IMR-90 (cell line): ENCODE data around the gene SGTB. TPM values are rescaled to one million over a fixed set of nuclear protein-coding genes. Genes with fewer than 3 reads are reported as not detected.
A peak's percentile ranks its signal among the peaks of the same experiment; 100 is the strongest.

Source experiments
- ATAC-seq: fragments of 200-7000 bp; cut with Tn5 transposase; 2 replicates; pipeline ENCODE4 v1.9.1; 2020; ENCODE audit warnings: low read depth, mild to moderate bottlenecking, moderate library complexity
- BruUV-seq: library from RNA; stranded (reverse); fragments of 400-500 nt; replicated peaks from 2 replicates; lab custom pipeline; 2021; lab: Mats Ljungman, UMichigan
- CTCF ChIA-PET: fragments of 300-600 bp; formaldehyde crosslinking; extraction: SDS; loops from one replicate; lab custom pipeline; 2021; ENCODE audit warnings: antibody characterized with exemption; lab: Yijun Ruan, JAX
- POLR2A ChIA-PET: fragments of 300-600 bp; sonication (Branson Sonifier 250); formaldehyde crosslinking; loops from one replicate; lab custom pipeline; 2022; ENCODE audit warnings: antibody characterized with exemption; ENCODE audit not compliant: unreplicated experiment; lab: Charles Lee
- DNase-seq: peaks from one replicate; pipeline ENCODE4 v3.0.0; 2013
- H2AFZ ChIP-seq: replicated peaks from 2 replicates; pipeline ENCODE3; 2013; ENCODE audit warnings: low read length, mild to moderate bottlenecking; ENCODE audit not compliant: poor library complexity
- H2AK5ac ChIP-seq: 2 replicates; pipeline ENCODE4 v1.6.1; 2013; ENCODE audit warnings: low read depth, low read length, inconsistent platforms
- H2AK9ac ChIP-seq: replicated peaks from 2 replicates; pipeline ENCODE3; 2013; ENCODE audit warnings: mild to moderate bottlenecking, low read depth, low read length, moderate library complexity; ENCODE audit not compliant: poor library complexity
- H2BK120ac ChIP-seq: 2 replicates; pipeline ENCODE4 v1.6.1; 2013; ENCODE audit warnings: low read depth, low read length, inconsistent platforms
- H2BK15ac ChIP-seq: 3 replicates; pipeline ENCODE4 v1.6.1; 2013; ENCODE audit warnings: low read depth, low read length, inconsistent platforms
- H2BK20ac ChIP-seq: 2 replicates; pipeline ENCODE4 v1.6.1; 2013; ENCODE audit warnings: low read depth, mild to moderate bottlenecking, inconsistent platforms, low read length, moderate library complexity
- H2BK5ac ChIP-seq: 2 replicates; pipeline ENCODE4 v1.6.1; 2013; ENCODE audit warnings: mild to moderate bottlenecking, low read depth, low read length, inconsistent platforms; ENCODE audit not compliant: poor library complexity, severe bottlenecking
- H3K14ac ChIP-seq: replicated peaks from 2 replicates; pipeline ENCODE4 v1.6.1; 2013; ENCODE audit warnings: low read depth, low read length, inconsistent platforms
- H3K18ac ChIP-seq: 2 replicates; pipeline ENCODE4 v1.6.1; 2013; ENCODE audit warnings: low read depth, low read length, control low read depth
- H3K23ac ChIP-seq: 2 replicates; pipeline ENCODE4 v1.6.1; 2013; ENCODE audit warnings: low read depth, low read length, inconsistent platforms
- H3K27ac ChIP-seq: 2 replicates; pipeline ENCODE4 v1.5.1; 2013; ENCODE audit warnings: mild to moderate bottlenecking, control low read depth, low read length; ENCODE audit not compliant: insufficient read depth
- H3K27me3 ChIP-seq: 2 replicates; pipeline ENCODE4 v1.6.1; 2013; ENCODE audit warnings: low read length; ENCODE audit not compliant: control insufficient read depth, insufficient read depth
- H3K36me3 ChIP-seq: 2 replicates; pipeline ENCODE4 v1.6.1; 2013; ENCODE audit warnings: low read length, mixed read lengths; ENCODE audit not compliant: control insufficient read depth, insufficient read depth
- H3K4ac ChIP-seq: 2 replicates; pipeline ENCODE4 v1.6.1; 2013; ENCODE audit warnings: low read depth, low read length, inconsistent platforms
- H3K4me1 ChIP-seq: 2 replicates; pipeline ENCODE4 v1.6.1; 2013; ENCODE audit warnings: low read length, mixed read lengths; ENCODE audit not compliant: control insufficient read depth, insufficient read depth
- H3K4me2 ChIP-seq: 2 replicates; pipeline ENCODE4 v1.6.1; 2013; ENCODE audit warnings: low read depth, mild to moderate bottlenecking, control low read depth, low read length, moderate library complexity
- H3K4me3 ChIP-seq: 2 replicates; pipeline ENCODE4 v1.5.1; 2013; ENCODE audit warnings: low read depth, mild to moderate bottlenecking, control low read depth, low read length, moderate library complexity; ENCODE audit not compliant: insufficient read depth
- H3K56ac ChIP-seq: 2 replicates; pipeline ENCODE4 v1.6.1; 2013; ENCODE audit warnings: low read length, inconsistent platforms; ENCODE audit not compliant: insufficient read depth; ENCODE audit errors: extremely low read depth
- H3K79me1 ChIP-seq, 2 experiments: 2 replicates each; pipeline ENCODE4 v1.6.1; 2013; ENCODE audit warnings: low read length in 2 of 2, inconsistent platforms in 1 of 2, low read depth in 1 of 2
- H3K9ac ChIP-seq: 2 replicates; pipeline ENCODE4 v1.6.1; 2013; ENCODE audit warnings: low read depth, low read length, control low read depth
- H3K9me1 ChIP-seq: 2 replicates; pipeline ENCODE4 v1.6.1; 2013; ENCODE audit warnings: low read length, inconsistent platforms; ENCODE audit not compliant: insufficient read depth
- H3K9me3 ChIP-seq: 2 replicates; pipeline ENCODE4 v1.6.1; 2013; ENCODE audit warnings: low read length; ENCODE audit not compliant: control insufficient read depth, insufficient read depth
- H4K20me1 ChIP-seq: 2 replicates; pipeline ENCODE4 v1.6.1; 2013; ENCODE audit warnings: low read length, inconsistent platforms; ENCODE audit not compliant: insufficient read depth
- H4K5ac ChIP-seq: 2 replicates; pipeline ENCODE4 v1.6.1; 2013; ENCODE audit warnings: mild to moderate bottlenecking, low read depth, low read length, control low read depth
- H4K8ac ChIP-seq, 2 experiments: 2 replicates each; pipeline ENCODE4 v1.6.1; 2013; ENCODE audit warnings: low read depth in 2 of 2, low read length in 2 of 2, control low read depth in 1 of 2, inconsistent platforms in 1 of 2
- H4K91ac ChIP-seq: 2 replicates; pipeline ENCODE4 v1.6.1; 2013; ENCODE audit warnings: low read depth, low read length, inconsistent platforms; ENCODE audit not compliant: insufficient read depth
- FOS ChIP-seq: fragments of 150-350 bp; IDR thresholded peaks from 2 replicates; pipeline ENCODE4 v1.6.1; 2016; ENCODE audit warnings: low read depth, low read length
- MAZ ChIP-seq: IDR thresholded peaks from 2 replicates; pipeline ENCODE4 v1.6.1; 2012; ENCODE audit warnings: low read depth, mild to moderate bottlenecking, low read length, improper control_type of control experiment, moderate library complexity, borderline replicate concordance
- MXI1 ChIP-seq: IDR thresholded peaks from 2 replicates; pipeline ENCODE4 v1.6.1; 2012; ENCODE audit warnings: low read depth, mild to moderate bottlenecking, low read length, moderate library complexity, borderline replicate concordance
- POLR2A ChIP-seq: IDR thresholded peaks from 2 replicates; pipeline ENCODE4 v1.6.1; 2012; ENCODE audit warnings: mild to moderate bottlenecking, low read depth, low read length
- WGBS, 2 experiments: methylation state at CpG; one replicate each; pipeline versions ENCODE4 v1.1.5 to v1.1.7; 2013; ENCODE audit warnings: missing lambda C conversion rate in 2 of 2; ENCODE audit not compliant: insufficient read length in 1 of 2; ENCODE audit errors: extremely low coverage in 2 of 2; 5-methylcytosine and 5-hydroxymethylcytosine counted together
- dilution Hi-C: fragments of 300-500 bp; cut with HindIII; formaldehyde crosslinking; loops from one replicate; pipeline ENCODE4 v1.14.3; 2018; ENCODE audit warnings: low sequenced_read_pairs; ENCODE audit not compliant: unreplicated experiment
- in situ Hi-C: fragments of 300-500 bp; cut with MboI; formaldehyde crosslinking; loops from 3 replicates; pipeline ENCODE4 v1.14.3; 2019; ENCODE audit warnings: low sequenced_read_pairs, inconsistent platforms, mixed read lengths
- intact Hi-C: fragments of 100-400 bp; cut with micrococcal nuclease; formaldehyde crosslinking; loops from 2 replicates; pipeline ENCODE4 v1.10.0; 2022
- polyA plus RNA-seq, 3 experiments: library from polyadenylated mRNA; depleted of rRNA; stranded (reverse); fragments of >200 nt; gene quantifications; 2 replicates each; pipeline ENCODE4 v1.2.3, GENCODE V29; 2012; ENCODE audit warnings: low replicate concordance in 1 of 3
- total RNA-seq: library from RNA; depleted of rRNA; stranded (reverse); fragments of >200 nt; gene quantifications from 2 replicates; pipeline ENCODE4 v1.2.3, GENCODE V29; 2012
- TF ChIP-seq, protein P1 (sequence below): fragments of 150-350 bp; IDR thresholded peaks from 2 replicates; pipeline ENCODE4 v1.6.1; 2017; ENCODE audit warnings: mild to moderate bottlenecking, antibody characterized with exemption, low read length, low read depth
- TF ChIP-seq, protein P2 (sequence below): conservative IDR thresholded peaks from 2 replicates; pipeline ENCODE4 v1.5.1; 2012; ENCODE audit warnings: mild to moderate bottlenecking, low read depth, low read length, improper control_type of control experiment

The SGTB gene
- total and polyA plus RNA-seq, 2 of the 4 experiments (the other 2 are of a cell fraction): 7.5 to 15.1 TPM

DNA sequence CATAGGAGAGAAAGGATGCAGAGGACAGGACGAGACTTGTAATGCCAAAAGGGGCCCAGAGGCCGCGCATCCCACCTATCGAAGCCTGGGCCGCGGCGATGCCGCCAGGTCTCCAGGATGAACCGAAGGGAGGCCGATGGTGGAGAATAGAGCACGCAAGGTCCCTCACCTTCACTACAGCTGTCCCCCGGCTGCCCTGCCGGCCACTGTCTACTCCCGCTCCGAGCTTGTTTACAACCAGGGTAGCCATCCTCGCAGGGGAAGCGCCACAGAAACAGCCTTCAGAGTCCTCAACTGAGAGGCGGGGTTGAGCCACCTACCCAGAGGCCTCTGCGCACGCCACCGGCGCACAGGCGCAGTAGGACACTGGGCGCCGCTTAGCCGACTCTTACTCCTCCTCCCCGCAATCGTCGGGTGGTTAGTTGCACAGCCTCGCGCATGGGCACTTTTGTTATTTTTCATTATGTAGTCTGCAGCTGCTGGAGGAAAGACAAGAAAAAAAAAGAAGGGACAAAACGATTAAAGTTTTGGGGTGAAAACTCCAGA, 97.8 kb downstream of the SGTB start, which contains the start of gene TRIM23:
TSS of gene TRIM23 (minus strand) at position 309 of the 546 bp plus-strand sequence. CDS start at position 250, 59 bp downstream.
- H2AK9ac ChIP-seq: peak within 1 kb of the TSS; percentile 93
- peaks cover 7 to 44% of the 10 kb centered on the region in 2 experiments for H3K79me1 ChIP-seq
- H2AFZ ChIP-seq: peak within 1 kb of the TSS; percentile 100
- H3K36me3 ChIP-seq: no peaks in the 10 kb centered on the region
- H2BK120ac ChIP-seq: peak within 1 kb of the TSS; percentile 61
- TF ChIP-seq, protein P1, sequence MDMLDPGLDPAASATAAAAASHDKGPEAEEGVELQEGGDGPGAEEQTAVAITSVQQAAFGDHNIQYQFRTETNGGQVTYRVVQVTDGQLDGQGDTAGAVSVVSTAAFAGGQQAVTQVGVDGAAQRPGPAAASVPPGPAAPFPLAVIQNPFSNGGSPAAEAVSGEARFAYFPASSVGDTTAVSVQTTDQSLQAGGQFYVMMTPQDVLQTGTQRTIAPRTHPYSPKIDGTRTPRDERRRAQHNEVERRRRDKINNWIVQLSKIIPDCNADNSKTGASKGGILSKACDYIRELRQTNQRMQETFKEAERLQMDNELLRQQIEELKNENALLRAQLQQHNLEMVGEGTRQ: no peak
- TF ChIP-seq FOS: no peak
- TF ChIP-seq, protein P2, sequence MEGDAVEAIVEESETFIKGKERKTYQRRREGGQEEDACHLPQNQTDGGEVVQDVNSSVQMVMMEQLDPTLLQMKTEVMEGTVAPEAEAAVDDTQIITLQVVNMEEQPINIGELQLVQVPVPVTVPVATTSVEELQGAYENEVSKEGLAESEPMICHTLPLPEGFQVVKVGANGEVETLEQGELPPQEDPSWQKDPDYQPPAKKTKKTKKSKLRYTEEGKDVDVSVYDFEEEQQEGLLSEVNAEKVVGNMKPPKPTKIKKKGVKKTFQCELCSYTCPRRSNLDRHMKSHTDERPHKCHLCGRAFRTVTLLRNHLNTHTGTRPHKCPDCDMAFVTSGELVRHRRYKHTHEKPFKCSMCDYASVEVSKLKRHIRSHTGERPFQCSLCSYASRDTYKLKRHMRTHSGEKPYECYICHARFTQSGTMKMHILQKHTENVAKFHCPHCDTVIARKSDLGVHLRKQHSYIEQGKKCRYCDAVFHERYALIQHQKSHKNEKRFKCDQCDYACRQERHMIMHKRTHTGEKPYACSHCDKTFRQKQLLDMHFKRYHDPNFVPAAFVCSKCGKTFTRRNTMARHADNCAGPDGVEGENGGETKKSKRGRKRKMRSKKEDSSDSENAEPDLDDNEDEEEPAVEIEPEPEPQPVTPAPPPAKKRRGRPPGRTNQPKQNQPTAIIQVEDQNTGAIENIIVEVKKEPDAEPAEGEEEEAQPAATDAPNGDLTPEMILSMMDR: no peak
- TF ChIP-seq MXI1: peak; percentile 39; the same call in 1 of the 2 replicates
- TF ChIP-seq POLR2A: peak; percentile 2; the same call in 1 of the 2 replicates
- TF ChIP-seq MAZ: peak; percentile 50; the same call in 1 of the 2 replicates
- peaks cover 3% of the 10 kb centered on the region; the same call in 1 of the 2 replicates for H3K9me1 ChIP-seq
- peak within 1 kb of the TSS; percentile 79 for H3K18ac ChIP-seq
- H2AK5ac ChIP-seq: peak within 1 kb of the TSS; percentile 65
- peak within 1 kb of the TSS; percentile 88 to 99 for H4K8ac ChIP-seq
- H3K14ac ChIP-seq: peak within 1 kb of the TSS; percentile 96
- 0% methylated on average over 3 of the region's 32 CpGs; no CpG with 5 or more reads in 1 of the 2 experiments for WGBS, 2 experiments
- no peaks in the 10 kb centered on the region for H3K27me3 ChIP-seq
- ChIA-PET POLR2A (interaction anchor here (0.5 kb wide), 2 partner anchors 56 to 61 kb away, joined by 3 read pairs; no protein-coding TSS in a partner anchor), CTCF (no interaction called here)
- in situ Hi-C loops: no loop called here
- H3K4me3 ChIP-seq: peak within 1 kb of the TSS; percentile 77
- H3K23ac ChIP-seq: peak within 1 kb of the TSS; percentile 94
- H3K9me3 ChIP-seq: no peaks in the 10 kb centered on the region
- H2BK15ac ChIP-seq: peak within 1 kb of the TSS; percentile 53
- no TSS peak for BruUV-seq
- peak within 1 kb of the TSS; percentile 87 for H3K4ac ChIP-seq
- ATAC-seq (peak; percentile 99), DNase-seq (peak; percentile 91)
- H4K20me1 ChIP-seq: 0 out of 2 replicates have a peak, but pooled peaks cover 7% of the 10 kb centered on the region
- dilution Hi-C loops: no loop called here
- H2BK5ac ChIP-seq: peak within 1 kb of the TSS; percentile 97
- peak within 1 kb of the TSS; percentile 95 for H3K9ac ChIP-seq
- peak within 1 kb of the TSS; percentile 93 for H4K5ac ChIP-seq
- intact Hi-C loops: loop anchor here (2.0 to 10.0 kb wide), 3 partner anchors 97 to 521 kb away; partner anchors contain the start of genes ERBIN and SREK1
- H3K56ac ChIP-seq: peak within 1 kb of the TSS; percentile 96
- H4K91ac ChIP-seq: peak within 1 kb of the TSS; percentile 87
- peak within 1 kb of the TSS; percentile 55; the same call in 1 of the 2 replicates for H2BK20ac ChIP-seq
- H3K4me2 ChIP-seq: peak within 1 kb of the TSS; percentile 98
- no peaks in the 10 kb centered on the region for H3K4me1 ChIP-seq
- peak within 1 kb of the TSS; percentile 85 for H3K27ac ChIP-seq
